Renal pelvis (tissue), 12 donors: ENCODE measurements around the gene HOXB5. TPM values are rescaled to one million over a fixed set of nuclear protein-coding genes. Genes with fewer than 3 reads are reported as not detected.

Experiments
- DNase-seq: peaks from one replicate; pipeline ENCODE4 v3.0.0-alpha.2; 2013
- long read RNA-seq, 16 experiments: transcript quantifications; one replicate each; lab custom pipeline, GENCODE V29; 2026
- polyA plus RNA-seq, 3 donors: library from polyadenylated mRNA; unstranded; fragments of 120-200 nt; gene quantifications; one replicate each; pipeline ENCODE4 v1.2.1, GENCODE V29; 2013; ENCODE audit not compliant: insufficient read length in 3 of 3

HOXB5 gene
- 10 to 100 TPM; 36.1 to 48.2 (median 47.4) TPM for polyA plus RNA-seq
- long read RNA-seq, donor 1, partial matches to known transcripts = 13 of 17 reads
- long read RNA-seq, donor 1, other reads (novel, unspliced or antisense) = 0 of 17 reads
- long read RNA-seq, donor 2, transcript HOXB5-201 (2 exons, 2,041 nt) = major isoform, 13 of 13 reads
- long read RNA-seq, donor 2, partial matches to known transcripts = 0 of 13 reads
- long read RNA-seq, donor 2, other reads (novel, unspliced or antisense) = 0 of 13 reads
- long read RNA-seq, donor 3, transcript HOXB5-201 (2 exons, 2,041 nt) = major isoform, 6 of 6 reads
- long read RNA-seq, donor 3, partial matches to known transcripts = 0 of 6 reads
- long read RNA-seq, donor 3, other reads (novel, unspliced or antisense) = 0 of 6 reads
- long read RNA-seq, donor 4, transcript HOXB5-201 (2 exons, 2,041 nt) = major isoform, 11 of 11 reads
- long read RNA-seq, donor 4, partial matches to known transcripts = 0 of 11 reads
- long read RNA-seq, donor 4, other reads (novel, unspliced or antisense) = 0 of 11 reads
- long read RNA-seq, donor 5, partial matches to known transcripts = 0 of 2 reads
- long read RNA-seq, donor 5, other reads (novel, unspliced or antisense) = 0 of 2 reads
- long read RNA-seq, donor 6, transcript HOXB5-201 (2 exons, 2,041 nt) = major isoform, 18 of 18 reads
- long read RNA-seq, donor 6, partial matches to known transcripts = 0 of 18 reads
- long read RNA-seq, donor 6, other reads (novel, unspliced or antisense) = 0 of 18 reads
- long read RNA-seq, donor 7, transcript HOXB5-201 (2 exons, 2,041 nt) = major isoform, 15 of 15 reads
- long read RNA-seq, donor 7, partial matches to known transcripts = 0 of 15 reads
- long read RNA-seq, donor 7, other reads (novel, unspliced or antisense) = 0 of 15 reads
- long read RNA-seq, donor 8, partial matches to known transcripts = 0 of 4 reads
- long read RNA-seq, donor 8, other reads (novel, unspliced or antisense) = 0 of 4 reads
- long read RNA-seq, donor 9, transcript HOXB5-201 (2 exons, 2,041 nt) = major isoform, 14 of 14 reads
- long read RNA-seq, donor 9, partial matches to known transcripts = 0 of 14 reads
- long read RNA-seq, donor 9, other reads (novel, unspliced or antisense) = 0 of 14 reads
- long read RNA-seq, donor 10, transcript HOXB5-201 (2 exons, 2,041 nt) = major isoform, 10 of 10 reads
- long read RNA-seq, donor 10, partial matches to known transcripts = 0 of 10 reads
- long read RNA-seq, donor 10, other reads (novel, unspliced or antisense) = 0 of 10 reads
- long read RNA-seq, donor 11, transcript HOXB5-201 (2 exons, 2,041 nt) = major isoform, 14 of 14 reads
- long read RNA-seq, donor 11, partial matches to known transcripts = 0 of 14 reads
- long read RNA-seq, donor 11, other reads (novel, unspliced or antisense) = 0 of 14 reads
- long read RNA-seq, donor 12, transcript HOXB5-201 (2 exons, 2,041 nt) = major isoform, 13 of 13 reads
- long read RNA-seq, donor 12, partial matches to known transcripts = 0 of 13 reads
- long read RNA-seq, donor 12, other reads (novel, unspliced or antisense) = 0 of 13 reads
- long read RNA-seq, donor 13, transcript HOXB5-201 (2 exons, 2,041 nt) = major isoform, 8 of 8 reads
- long read RNA-seq, donor 13, partial matches to known transcripts = 0 of 8 reads
- long read RNA-seq, donor 13, other reads (novel, unspliced or antisense) = 0 of 8 reads
- long read RNA-seq, donor 14 = 0 reads
- long read RNA-seq, donor 15 = 0 reads
- long read RNA-seq, donor 16, transcript HOXB5-201 (2 exons, 2,041 nt) = major isoform, 14 of 14 reads
- long read RNA-seq, donor 16, partial matches to known transcripts = 0 of 14 reads
- long read RNA-seq, donor 16, other reads (novel, unspliced or antisense) = 0 of 14 reads

GRCh38 chr17:48593126-48593829 lies at the start of gene HOXB5:
TSS of gene HOXB5 (minus strand) at chr17:48593779. CDS start at chr17:48593682, 97 bp downstream.
- DNase-seq = no peak

- DNase-seq = no peak
Observed at GRCh38 chr17:48642843-48643696, 49.5 kb upstream of the HOXB5 start.

- no peak for DNase-seq
Observed at GRCh38 chr17:48642059-48642842, 48.7 kb upstream of the HOXB5 start.

- DNase-seq = no peak
Observed at GRCh38 chr17:48641541-48642058, 48.0 kb upstream of the HOXB5 start.

- no peak for DNase-seq
Observed at GRCh38 chr17:48640858-48641180, 47.2 kb upstream of the HOXB5 start.

GRCh38 chr17:48639982-48640857 lies 46.6 kb upstream of the HOXB5 start:
- DNase-seq = no peak

- no peak for DNase-seq
Observed at GRCh38 chr17:48639136-48639535, 45.6 kb upstream of the HOXB5 start.

GRCh38 chr17:48637323-48638260 lies 44.0 kb upstream of the HOXB5 start:
- DNase-seq = no peak

GRCh38 chr17:48636177-48637018 lies 42.8 kb upstream of the HOXB5 start:
- no peak for DNase-seq

GRCh38 chr17:48634493-48635208 lies 41.1 kb upstream of the HOXB5 start:
- DNase-seq = no peak

- no peak for DNase-seq
Observed at GRCh38 chr17:48633266-48633677, 39.7 kb upstream of the HOXB5 start.

GRCh38 chr17:48632579-48633265 lies 39.1 kb upstream of the HOXB5 start:
- no peak for DNase-seq
